ENCODE data around the gene GLB1L2. TPM values are rescaled to one million over a fixed set of nuclear protein-coding genes. Genes with fewer than 3 reads are reported as not detected.

GLB1L2 gene, protein sequence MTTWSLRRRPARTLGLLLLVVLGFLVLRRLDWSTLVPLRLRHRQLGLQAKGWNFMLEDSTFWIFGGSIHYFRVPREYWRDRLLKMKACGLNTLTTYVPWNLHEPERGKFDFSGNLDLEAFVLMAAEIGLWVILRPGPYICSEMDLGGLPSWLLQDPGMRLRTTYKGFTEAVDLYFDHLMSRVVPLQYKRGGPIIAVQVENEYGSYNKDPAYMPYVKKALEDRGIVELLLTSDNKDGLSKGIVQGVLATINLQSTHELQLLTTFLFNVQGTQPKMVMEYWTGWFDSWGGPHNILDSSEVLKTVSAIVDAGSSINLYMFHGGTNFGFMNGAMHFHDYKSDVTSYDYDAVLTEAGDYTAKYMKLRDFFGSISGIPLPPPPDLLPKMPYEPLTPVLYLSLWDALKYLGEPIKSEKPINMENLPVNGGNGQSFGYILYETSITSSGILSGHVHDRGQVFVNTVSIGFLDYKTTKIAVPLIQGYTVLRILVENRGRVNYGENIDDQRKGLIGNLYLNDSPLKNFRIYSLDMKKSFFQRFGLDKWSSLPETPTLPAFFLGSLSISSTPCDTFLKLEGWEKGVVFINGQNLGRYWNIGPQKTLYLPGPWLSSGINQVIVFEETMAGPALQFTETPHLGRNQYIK
- 1 to 10 TPM; 3.8 to 5.0 TPM for total RNA-seq

GRCh38 chr11:134331354-134332188 lies at the start of gene GLB1L2:
TSS of gene GLB1L2 (plus strand) at chr11:134331988. CDS start at chr11:134332062, 74 bp downstream.

DNA sequence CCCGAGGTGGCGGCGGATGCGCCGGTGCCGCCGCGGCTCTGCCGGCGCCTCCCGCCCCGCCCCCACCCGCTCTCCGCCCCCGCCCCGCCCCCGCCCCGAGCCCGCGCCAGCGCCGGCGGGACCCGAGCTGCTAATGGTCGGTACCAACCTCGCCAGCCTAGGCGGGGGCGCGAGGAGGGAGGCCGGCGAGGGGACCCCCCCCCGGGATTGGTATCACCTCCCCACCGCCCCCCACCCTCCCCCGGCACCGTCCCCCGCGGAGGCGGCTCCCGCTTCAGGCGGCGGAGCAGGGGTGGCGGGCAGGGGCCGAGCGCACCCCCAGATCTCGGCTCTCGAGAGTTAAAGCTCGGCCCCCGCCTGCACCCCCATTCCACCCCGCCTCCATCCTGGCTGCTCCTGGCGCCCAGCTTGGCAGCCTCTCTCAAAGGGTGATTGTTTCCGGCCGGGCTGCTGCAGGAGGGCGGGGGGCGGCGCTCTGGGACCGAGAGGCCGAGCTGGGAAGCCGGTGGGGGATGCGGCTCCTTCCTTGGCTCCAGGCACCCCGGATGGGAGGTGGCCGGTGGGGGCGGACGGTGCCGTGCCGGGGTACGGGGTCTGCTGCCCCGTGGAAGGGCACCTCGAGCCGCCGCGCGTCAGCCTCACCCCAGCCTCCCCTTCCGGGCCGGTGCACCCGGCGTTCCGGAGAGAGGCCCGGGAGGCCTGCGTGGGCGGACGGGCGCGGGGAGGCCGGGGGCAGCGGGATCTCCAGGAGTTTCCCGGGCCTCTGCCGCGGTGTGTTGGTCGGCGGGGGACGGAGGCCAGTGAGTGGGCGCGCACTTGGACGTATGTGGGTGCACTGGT lies 80.6 kb downstream of the GLB1L2 start, which contains the start of gene B3GAT1:
Gene B3GAT1, minus strand, starts transcription at position 40 of the 840 bp plus-strand sequence. CDS start 24,583 bp downstream, outside the sequence.

Other genes with a start within 250 kb of the GLB1L2 start
- gene NCAPD3, start 108.0 kb upstream of the GLB1L2 start, total RNA-seq = 10 to 100 TPM; 14.8 to 33.6 TPM
- 10 to 100 TPM; 33.6 to 37.9 TPM for gene VPS26B, start 107.3 kb upstream of the GLB1L2 start, total RNA-seq
- gene THYN1, start 78.6 kb upstream of the GLB1L2 start, total RNA-seq = 10 to 100 TPM; 36.1 to 44.3 TPM
- 10 to 100 TPM; 15.7 to 16.5 TPM for gene ACAD8, start 78.4 kb upstream of the GLB1L2 start, total RNA-seq
- under 1 TPM in 1 of 2 donors, not detected in 1; under 0.01 TPM for gene GLB1L3, start 55.6 kb upstream of the GLB1L2 start, total RNA-seq
- under 1 TPM; 0.67 to 0.69 TPM for gene B3GAT1, start 80.3 kb downstream of the GLB1L2 start, total RNA-seq